HG03460 (cell line): ENCODE results near the gene NAMPT.
"Not testable (repeated sequence)": the region's sequence is repeated elsewhere in the genome, so short reads cannot be mapped to it uniquely, and the experiment has no call there.

Experiments
- ATAC-seq: cut with Tn5 transposase; IDR thresholded peaks from one replicate; pipeline ENCODE4 v1.9.1; 2021; ENCODE audit not compliant: unreplicated experiment

NAMPT gene

DNA sequence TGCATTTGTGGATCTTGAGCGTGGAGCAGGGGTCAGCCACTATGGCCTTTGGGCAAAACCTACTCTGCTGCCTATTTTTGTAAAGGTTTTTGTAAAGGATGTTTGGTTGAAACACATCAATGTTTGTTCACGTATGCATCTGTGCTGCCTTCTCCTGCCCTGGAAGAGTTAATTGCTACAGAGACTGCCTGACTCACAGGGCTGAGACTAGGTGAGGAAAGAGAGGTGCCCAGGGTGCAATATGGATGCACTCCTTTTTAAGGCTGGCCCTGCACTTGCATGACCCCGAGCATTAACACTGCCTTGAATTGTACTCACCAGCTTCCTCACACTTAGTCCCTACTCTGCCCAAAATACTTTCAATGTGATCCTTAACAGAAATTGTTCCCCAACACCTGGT lies 20.9 kb upstream of the NAMPT start:
- ATAC-seq: no peak

- no peak for ATAC-seq
These were observed 19.8 kb upstream of the NAMPT start for GRCh38 chr7:106304568-106304967.

DNA sequence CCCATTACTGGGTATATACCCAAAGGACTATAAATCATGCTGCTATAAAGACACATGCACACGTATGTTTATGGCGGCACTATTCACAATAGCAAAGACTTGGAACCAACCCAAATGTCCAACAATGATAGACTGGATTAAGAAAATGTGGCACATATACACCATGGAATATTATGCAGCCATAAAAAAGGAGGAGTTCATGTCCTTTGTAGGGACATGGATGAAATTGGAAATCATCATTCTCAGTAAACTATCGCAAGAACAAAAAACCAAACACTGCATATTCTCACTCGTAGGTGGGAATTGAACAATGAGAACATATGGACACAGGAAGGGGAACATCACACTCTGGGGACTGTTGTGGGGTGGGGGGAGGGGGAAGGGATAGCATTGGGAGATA lies 13.8 kb upstream of the NAMPT start:
- not testable (repeated sequence) for ATAC-seq

- ATAC-seq: not testable (repeated sequence)
These were observed 13.4 kb upstream of the NAMPT start for GRCh38 chr7:106298155-106298554.

- ATAC-seq: no peak
These were observed 9.6 kb upstream of the NAMPT start for GRCh38 chr7:106294334-106294733.

DNA sequence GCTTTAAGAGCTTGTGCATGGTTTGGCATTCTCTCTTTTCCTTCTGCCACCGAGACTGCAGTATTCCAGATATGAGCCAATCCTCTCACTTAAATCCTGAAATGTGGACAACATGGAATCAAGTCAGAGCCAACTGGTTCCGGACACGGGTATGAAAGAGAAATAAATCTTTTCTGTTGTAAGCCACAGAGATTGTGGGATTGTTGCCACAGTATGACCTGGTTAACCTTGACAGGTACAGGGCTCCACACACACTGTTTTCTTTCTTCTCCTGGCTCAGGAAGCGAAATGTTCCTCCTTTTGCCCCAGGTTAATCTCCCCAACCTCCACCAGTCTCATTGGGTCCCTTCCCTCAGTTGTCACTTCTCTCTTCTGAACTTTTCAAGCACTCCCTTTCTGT lies 6.5 kb upstream of the NAMPT start:
- ATAC-seq: no peak

- ATAC-seq: no peak
These were observed 5.5 kb upstream of the NAMPT start for GRCh38 chr7:106290319-106290718.

DNA sequence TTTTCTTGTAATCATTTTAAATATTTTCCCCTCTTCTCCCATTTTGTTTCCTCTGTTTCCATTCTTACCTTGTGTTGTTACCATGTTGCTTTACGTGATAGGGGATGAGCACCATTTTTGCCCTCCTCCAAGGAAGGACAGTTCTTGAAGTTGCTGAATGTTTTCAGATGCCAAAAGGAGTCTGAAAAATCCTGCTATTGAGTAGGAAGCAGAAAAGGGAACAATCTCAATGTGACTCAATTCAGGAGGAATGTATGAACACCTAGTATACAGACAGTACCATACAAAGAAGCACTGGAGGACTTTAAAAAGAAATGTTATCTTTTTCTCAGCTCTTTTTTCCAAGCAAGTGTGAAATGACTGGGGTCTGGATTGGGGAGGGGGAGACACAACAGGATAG lies 5.1 kb upstream of the NAMPT start:
- no peak for ATAC-seq

- no peak for ATAC-seq
These were observed 3.5 kb upstream of the NAMPT start for GRCh38 chr7:106288263-106288662.

DNA sequence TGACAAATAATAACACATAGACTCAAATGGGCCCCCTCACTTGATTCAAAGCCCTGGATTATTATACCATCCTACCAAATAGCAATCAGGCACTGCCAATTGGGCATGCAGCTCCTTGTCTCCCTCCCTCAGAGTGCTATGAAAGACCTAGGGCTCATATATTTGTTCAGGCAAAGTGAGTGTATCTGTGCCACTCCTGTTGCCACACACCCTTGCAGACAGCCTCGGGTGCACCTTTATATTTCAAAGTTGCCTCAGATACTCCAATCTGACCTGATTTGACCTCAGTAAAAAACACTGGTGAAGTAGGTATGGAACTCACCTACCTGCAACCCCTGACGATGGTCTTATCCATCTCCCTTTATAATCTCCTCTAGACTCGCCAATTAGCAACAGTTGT lies 3.0 kb upstream of the NAMPT start:
- no peak for ATAC-seq

DNA sequence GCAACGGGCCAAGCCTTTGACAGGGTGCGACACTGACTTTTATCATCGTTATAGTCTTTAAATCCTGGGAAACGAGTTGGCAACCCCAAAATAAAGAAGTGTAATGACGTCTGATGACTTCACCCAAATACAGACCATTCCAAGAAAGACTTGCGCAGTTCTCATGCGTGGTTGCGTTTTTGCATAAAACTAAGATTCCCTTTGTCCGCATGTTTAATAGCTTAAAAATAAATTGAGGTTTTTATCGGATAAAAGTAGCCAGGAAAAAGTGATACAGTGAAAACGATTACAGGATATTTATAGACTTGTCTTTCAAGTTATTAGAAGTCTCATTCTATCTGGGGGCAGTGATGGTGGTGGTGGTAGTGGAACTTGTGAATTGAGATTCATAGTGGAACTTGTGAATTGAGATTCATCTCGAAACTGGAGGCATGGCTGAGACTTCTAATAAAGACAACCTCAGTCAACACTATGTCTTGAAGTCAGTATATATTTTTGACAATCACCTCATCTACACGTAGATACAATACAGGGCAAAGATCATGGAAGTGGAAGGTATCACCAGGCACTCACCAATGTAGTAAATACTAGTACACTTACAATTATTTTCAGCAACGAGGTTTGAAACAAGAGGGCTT lies 1.2 kb upstream of the NAMPT start:
- peak; percentile 37 for ATAC-seq

DNA sequence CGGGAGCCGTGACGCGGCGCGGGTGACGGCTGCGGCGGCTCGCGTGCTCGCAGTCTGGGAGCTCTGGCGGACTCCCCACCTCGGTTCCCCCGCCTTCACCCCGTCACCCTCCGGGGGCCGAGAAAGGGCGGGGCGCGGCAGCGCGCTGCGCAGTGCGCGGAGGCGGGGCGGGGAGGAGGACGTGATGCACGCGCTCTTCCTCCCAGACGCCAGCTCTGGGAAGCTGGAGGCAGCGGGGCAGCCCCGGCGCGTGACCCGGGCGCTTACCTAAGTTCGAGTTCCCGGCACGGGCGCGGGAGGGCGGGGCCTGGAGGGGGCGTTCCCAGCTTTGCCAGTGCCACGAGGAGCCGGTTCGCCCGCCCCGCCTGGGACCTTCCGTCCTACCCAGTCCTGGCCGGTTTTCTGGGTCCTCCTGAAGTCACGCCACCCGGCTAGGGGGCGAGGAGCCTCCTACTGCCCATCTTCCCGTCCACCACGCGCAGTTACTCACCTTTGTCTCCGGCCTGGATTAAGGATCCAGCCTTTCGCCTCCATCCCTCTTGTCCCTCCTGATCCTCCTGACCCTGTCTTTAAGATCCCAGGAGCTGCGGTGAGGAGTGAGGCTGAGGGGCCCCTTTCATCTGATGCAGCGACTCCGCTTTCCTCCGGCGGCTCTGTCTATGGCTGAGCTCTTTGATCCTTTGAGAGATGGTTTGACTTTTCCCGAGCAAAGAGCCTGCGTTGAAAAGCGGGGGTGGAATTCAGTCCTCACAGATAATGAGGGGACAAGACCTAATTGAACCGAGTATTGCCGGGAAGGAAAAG lies 470 bp upstream of the NAMPT start:
- peak; percentile 76 for ATAC-seq

GRCh38 chr7:106283831-106284713 lies 711 bp downstream of the NAMPT start:
- ATAC-seq: no peak

DNA sequence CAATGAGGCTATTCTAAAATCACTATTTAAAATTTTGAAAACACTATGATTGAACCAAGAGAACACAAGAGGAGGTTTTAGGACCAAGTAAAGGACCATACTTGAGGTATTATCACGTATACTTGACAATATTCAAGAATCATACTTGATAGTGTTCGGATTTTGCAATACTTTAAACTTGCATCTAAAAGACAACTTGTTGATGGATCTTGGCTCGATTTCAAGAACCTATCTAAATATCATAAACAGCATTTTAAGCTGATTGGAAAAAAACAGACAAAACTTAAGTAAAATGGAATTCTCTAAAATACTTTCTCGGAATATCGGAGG lies 1.3 kb downstream of the NAMPT start:
- no peak for ATAC-seq

DNA sequence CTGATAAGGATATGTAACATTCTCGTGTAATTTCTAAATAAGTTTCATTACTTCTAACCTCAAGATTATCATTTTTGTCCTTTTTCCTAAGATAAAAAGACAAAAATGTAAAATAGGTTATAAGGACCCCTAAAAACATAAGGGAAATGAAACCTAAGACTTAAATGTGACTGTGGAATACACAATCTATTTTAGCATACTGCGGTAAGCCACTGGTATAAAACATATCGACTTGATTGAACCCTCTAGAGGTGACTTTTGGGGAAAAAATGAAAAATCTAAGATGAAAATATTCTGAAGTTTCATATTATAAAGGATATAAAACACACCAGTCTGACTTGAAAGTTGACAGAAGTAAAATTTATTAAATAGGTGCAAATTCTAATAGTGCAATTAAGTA lies 1.9 kb downstream of the NAMPT start:
- ATAC-seq: no peak

- no peak for ATAC-seq
These were observed 2.4 kb downstream of the NAMPT start for GRCh38 chr7:106282390-106282789.

DNA sequence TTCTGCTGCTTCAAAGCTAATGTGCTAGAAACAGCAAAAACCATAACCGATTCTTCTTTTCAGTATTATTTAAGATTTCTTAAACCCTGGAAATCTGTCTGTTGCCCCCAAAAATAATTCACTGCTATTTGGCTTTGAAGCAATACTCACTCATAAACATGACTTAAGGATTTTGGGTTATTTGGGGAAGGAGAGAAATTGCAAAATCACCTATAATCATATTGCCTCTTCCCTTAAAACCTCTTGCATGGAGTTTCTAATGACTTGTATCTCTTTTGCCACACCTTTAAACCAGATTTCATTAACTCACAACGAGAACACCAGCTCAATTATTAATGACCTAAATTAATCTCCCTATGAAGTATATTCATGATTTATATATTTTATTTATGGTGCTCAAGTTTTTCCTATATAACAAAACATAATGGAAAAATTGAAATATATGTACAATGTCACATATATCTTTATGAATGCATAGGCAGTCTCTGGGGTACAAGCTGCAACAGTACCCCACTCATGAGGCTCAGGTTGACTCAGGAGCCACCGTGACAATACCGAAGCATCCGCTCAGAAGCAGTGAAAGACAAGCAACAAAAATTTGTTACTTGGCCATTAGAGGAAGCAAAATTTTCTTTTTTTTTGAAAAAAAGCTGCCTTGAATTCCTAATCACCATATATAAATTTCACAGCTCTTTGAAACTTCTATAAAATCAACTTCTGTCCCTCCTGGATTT lies 3.0 kb downstream of the NAMPT start:
- no peak for ATAC-seq

- ATAC-seq: no peak
These were observed 3.7 kb downstream of the NAMPT start for GRCh38 chr7:106281127-106281526.

DNA sequence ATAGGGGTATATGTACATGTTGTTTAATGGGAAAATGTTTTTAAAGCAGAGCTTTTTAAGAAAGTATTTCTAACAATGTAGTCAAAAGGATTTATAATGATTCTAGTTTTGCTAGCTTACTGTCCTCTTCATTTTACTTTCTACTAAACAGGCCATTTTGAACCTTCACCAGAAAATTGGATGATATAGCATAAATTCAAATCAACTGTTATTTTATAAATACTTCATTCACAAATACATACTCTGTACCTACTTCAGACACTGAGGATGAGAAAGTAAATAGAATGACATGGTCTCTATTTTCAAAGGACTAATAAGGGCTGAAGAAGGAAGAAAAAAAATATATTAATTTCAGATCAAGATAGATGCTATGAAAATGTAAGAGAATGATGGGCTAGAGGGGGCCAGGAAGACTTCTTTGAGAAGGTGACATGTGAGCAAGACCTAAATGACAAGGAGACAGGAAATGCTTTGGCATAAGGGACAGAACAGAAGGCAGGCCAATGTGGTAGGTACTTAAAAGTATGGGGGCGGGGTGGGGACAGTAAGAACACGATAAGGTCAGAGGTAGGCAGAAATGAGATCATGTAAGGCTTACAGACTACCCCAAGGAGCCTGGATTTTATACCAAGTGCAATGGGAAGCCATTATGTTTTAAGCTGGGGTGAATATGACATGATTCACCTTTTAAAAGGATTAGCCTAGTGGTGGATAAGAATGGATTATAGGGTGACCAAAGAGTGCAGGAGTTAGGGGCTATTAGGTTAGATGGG lies 5.2 kb downstream of the NAMPT start:
- no peak for ATAC-seq

- ATAC-seq: no peak
These were observed 6.1 kb downstream of the NAMPT start for GRCh38 chr7:106278695-106279094.
